Lung (tissue), 12 donors: ENCODE results near the gene CNTNAP2. TPM values are rescaled to one million over a fixed set of nuclear protein-coding genes. Genes with fewer than 3 reads are reported as not detected.

Experiments used
- ATAC-seq: fragments of 200-7000 bp; cut with Tn5 transposase; one replicate; pipeline ENCODE4 v1.9.1; 2020; ENCODE audit warnings: moderate number of reproducible peaks; ENCODE audit not compliant: insufficient read depth, low FRiP score
- DNase-seq, 3 donors: peaks; one replicate each; pipeline ENCODE4 v3.0.0-alpha.2; 2013 to 2017
- H3K27ac ChIP-seq, 2 donors: one replicate each; pipeline ENCODE4 v1.5.1; 2013; ENCODE audit warnings: mild to moderate bottlenecking in 2 of 2, moderate library complexity in 2 of 2, control low read depth in 1 of 2, inconsistent platforms in 1 of 2, low read depth in 1 of 2, low read length in 1 of 2
- H3K27me3 ChIP-seq, 3 donors: one replicate each; pipeline ENCODE4 v1.5.1; 2013; ENCODE audit warnings: low read length in 2 of 3; ENCODE audit not compliant: control insufficient read depth in 3 of 3, insufficient read depth in 3 of 3
- H3K36me3 ChIP-seq, 4 donors: one replicate each; pipeline ENCODE4 v1.5.1; 2013; ENCODE audit warnings: low read length in 4 of 4, mild to moderate bottlenecking in 1 of 4, moderate library complexity in 1 of 4; ENCODE audit not compliant: control insufficient read depth in 4 of 4, insufficient read depth in 4 of 4
- H3K4me1 ChIP-seq, 5 donors: one replicate each; pipeline ENCODE4 v1.5.1; 2013; ENCODE audit warnings: low read length in 5 of 5, mild to moderate bottlenecking in 2 of 5, moderate library complexity in 1 of 5; ENCODE audit not compliant: control insufficient read depth in 5 of 5, insufficient read depth in 5 of 5
- H3K4me3 ChIP-seq: one replicate; pipeline ENCODE4 v1.5.1; 2013; ENCODE audit warnings: mild to moderate bottlenecking, control low read depth, moderate library complexity
- H3K9ac ChIP-seq, 2 donors: one replicate each; pipeline ENCODE4 v1.5.1; 2013; ENCODE audit warnings: low read length in 2 of 2, control low read depth in 1 of 2; ENCODE audit not compliant: insufficient read depth in 1 of 2
- H3K9me3 ChIP-seq, 4 donors: one replicate each; pipeline ENCODE4 v1.5.1; 2013; ENCODE audit warnings: low read length in 3 of 4, mild to moderate bottlenecking in 1 of 4, moderate library complexity in 1 of 4; ENCODE audit not compliant: control insufficient read depth in 4 of 4, insufficient read depth in 3 of 4
- CTCF ChIP-seq: IDR thresholded peaks from 2 replicates; pipeline ENCODE4 v1.5.1; 2012; ENCODE audit warnings: mild to moderate bottlenecking; ENCODE audit errors: control extremely low read depth, extremely low read depth
- WGBS, 2 donors: extraction: QIAGEN DNeasy Blood & Tissue Kit; methylation state at CpG; one replicate each; pipeline ENCODE4 v1.1.7; 2013; 5-methylcytosine and 5-hydroxymethylcytosine counted together
- polyA plus RNA-seq, 2 donors: library from polyadenylated mRNA; stranded (reverse); fragments of 200-250 nt; gene quantifications; one replicate each; pipeline ENCODE4 v1.2.1, GENCODE V29; 2013
- total RNA-seq, 2 donors: library from RNA; depleted of rRNA in 1 of 2; stranded (reverse); fragments of >200 nt in 1 of 2; gene quantifications; one replicate each; pipeline ENCODE4 v1.2.1, GENCODE V29; 2014 to 2021
- donor health status: control.
- donor health status: control.
- donor health status: Bipolar disorder and iron deficiency.
- donor health status: healthy.
- donor health status: DM: yes; HTN: yes; CAD: no.

CNTNAP2 gene
- total and polyA plus RNA-seq, 4 donors, result 0.18 to 45.3 (median 0.52) TPM

- no peak for ATAC-seq
- TF ChIP-seq CTCF, result no peak
- 91 to 92% methylated on average over 4 of the region's 4 CpGs for WGBS, 2 donors
Measured at GRCh38 chr7:148218603-148219002, 2102.0 kb downstream of the CNTNAP2 start.

GRCh38 chr7:148222721-148223120, 2106.1 kb downstream of the CNTNAP2 start:
- Histone ChIP-seq H3K4me1 (no peaks in the 10 kb centered on the region), H3K36me3 (no peaks in the 10 kb centered on the region), H3K27ac (no peak overlapping the region), H3K9me3 (no peaks in the 10 kb centered on the region), H3K4me3 (no peak overlapping the region), H3K27me3 (no peaks in the 10 kb centered on the region), H3K9ac (no peak overlapping the region)
- 54 to 61% methylated on average over 5 of the region's 5 CpGs for WGBS, 2 donors
- no peak for TF ChIP-seq CTCF
- DNase-seq, result no peak
- no peak for ATAC-seq

More at GRCh38 chr7:148218603-148219002, 2102.0 kb downstream of the CNTNAP2 start:
- Histone ChIP-seq H3K27ac (no peak overlapping the region), H3K36me3 (no peaks in the 10 kb centered on the region), H3K4me1 (no peaks in the 10 kb centered on the region), H3K9me3 (no peaks in the 10 kb centered on the region), H3K27me3 (no peaks in the 10 kb centered on the region), H3K4me3 (no peak overlapping the region), H3K9ac (no peak overlapping the region)
- DNase-seq, result no peak

DNA sequence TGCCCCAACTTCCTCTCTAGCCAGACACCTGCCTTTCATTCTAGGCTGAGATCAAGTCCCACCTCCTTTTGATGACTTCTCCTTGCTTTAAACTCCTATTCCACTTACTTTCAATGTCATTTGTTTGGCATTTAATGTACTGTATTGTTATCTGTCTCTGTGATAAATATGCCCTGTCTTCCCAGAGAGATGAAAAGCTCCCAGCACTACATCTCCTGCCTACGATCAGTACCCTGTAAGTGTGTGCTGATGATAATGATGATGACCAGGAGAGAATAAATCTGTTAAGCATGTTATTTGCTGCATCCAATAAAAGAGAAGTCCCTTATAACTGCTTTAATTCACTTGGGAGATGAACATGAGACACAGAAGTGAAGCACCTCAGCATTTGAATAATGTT, 2106.6 kb downstream of the CNTNAP2 start:
- Histone ChIP-seq H3K27me3 (no peaks in the 10 kb centered on the region), H3K36me3 (no peaks in the 10 kb centered on the region), H3K4me1 (no peaks in the 10 kb centered on the region), H3K27ac (no peak overlapping the region), H3K9ac (no peak overlapping the region), H3K9me3 (no peaks in the 10 kb centered on the region), H3K4me3 (no peak overlapping the region)
- WGBS, 2 donors, result 72 to 84% methylated on average over 1 of the region's 1 CpG
- ATAC-seq (no peak), DNase-seq (no peak)
- no peak for TF ChIP-seq CTCF

DNA sequence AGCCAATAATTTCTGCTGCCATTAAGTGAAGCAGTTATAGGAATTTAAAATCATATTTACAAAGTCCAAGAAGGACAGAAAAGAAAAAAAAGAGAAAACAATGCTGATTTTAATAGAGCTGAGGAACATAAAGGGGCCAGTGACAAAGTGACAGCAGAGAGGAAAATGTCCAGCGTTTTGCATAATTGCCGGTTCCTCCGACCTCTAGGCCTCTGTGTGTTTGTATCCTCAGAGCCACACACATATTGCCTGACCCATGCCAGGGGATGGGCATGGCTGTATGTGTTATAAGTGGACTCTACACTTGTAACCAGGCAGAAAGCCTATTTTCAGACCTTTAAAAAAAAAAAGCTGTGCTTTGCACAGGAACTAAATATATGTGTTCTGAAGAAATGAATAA, 2107.1 kb downstream of the CNTNAP2 start:
- no peak for ATAC-seq
- no peak overlapping the region for H3K4me3 ChIP-seq
- WGBS, 2 donors, result 75 to 84% methylated on average over 3 of the region's 3 CpGs
- no peak overlapping the region for H3K27ac ChIP-seq
- no peak overlapping the region for H3K9ac ChIP-seq
- no peak for DNase-seq
- H3K4me1 ChIP-seq, result no peaks in the 10 kb centered on the region
- no peaks in the 10 kb centered on the region for H3K27me3 ChIP-seq
- no peaks in the 10 kb centered on the region for H3K9me3 ChIP-seq
- no peak for TF ChIP-seq CTCF
- H3K36me3 ChIP-seq, result no peaks in the 10 kb centered on the region
